Activated CD4-positive, alpha-beta memory T cell treated with anti-CD3 and anti-CD28 coated beads, Interleukin-2, amount 10 ng/mL, durations not matched to agents 7 days and 5 days (primary cell): ENCODE measurements around the gene TUBD1. TPM values are rescaled to one million over a fixed set of nuclear protein-coding genes. Genes with fewer than 3 reads are reported as not detected.
A peak's percentile ranks its signal among the peaks of the same experiment; 100 is the strongest.
"Not testable (repeated sequence)": the region's sequence is repeated elsewhere in the genome, so short reads cannot be mapped to it uniquely, and the experiment has no call there.

Experiments used
- CTCF ChIA-PET: fragments of 350-600 bp; sonication (Branson Sonifier 250); formaldehyde crosslinking; loops from one replicate; lab custom pipeline; 2021; ENCODE audit warnings: antibody characterized with exemption, inconsistent platforms; lab: Charles Lee
- POLR2A ChIA-PET: fragments of 350-600 bp; sonication (Branson Sonifier 250); formaldehyde crosslinking; loops from one replicate; lab custom pipeline; 2021; ENCODE audit warnings: antibody characterized with exemption; lab: Charles Lee
- DNase-seq: peaks from one replicate; pipeline ENCODE4 v3.0.0-alpha.2; 2020
- H3K27ac Mint-ChIP-seq: one replicate; pipeline ENCODE4 v1.8.0; 2021; ENCODE audit warnings: mild to moderate bottlenecking, mixed read lengths
- H3K27me3 Mint-ChIP-seq: one replicate; pipeline ENCODE4 v1.8.0; 2021; ENCODE audit warnings: mixed read lengths
- H3K36me3 Mint-ChIP-seq: one replicate; pipeline ENCODE4 v1.8.0; 2021; ENCODE audit warnings: low read depth, mixed read lengths
- H3K4me1 Mint-ChIP-seq: one replicate; pipeline ENCODE4 v1.8.0; 2021; ENCODE audit warnings: mixed read lengths
- H3K4me3 Mint-ChIP-seq: one replicate; pipeline ENCODE4 v1.8.0; 2021; ENCODE audit warnings: mild to moderate bottlenecking, mixed read lengths
- H3K9me3 Mint-ChIP-seq: one replicate; pipeline ENCODE4 v1.8.0; 2021; ENCODE audit warnings: mixed read lengths
- total RNA-seq, 2 experiments: library from RNA; stranded (reverse); gene quantifications; one replicate each; pipeline ENCODE4 v1.2.3, GENCODE V29; 2021

The TUBD1 gene
- total RNA-seq, 2 experiments from 2014 or later: 11.4 to 11.7 TPM

GRCh38 chr17:59851439-59852375, 41.0 kb downstream of the TUBD1 start:
- ChIA-PET POLR2A (no interaction called here), CTCF (no interaction called here)
- H3K4me3 Mint-ChIP-seq: no peak overlapping the region
- H3K36me3 Mint-ChIP-seq: no peaks in the 10 kb centered on the region
- H3K4me1 Mint-ChIP-seq: peaks cover 51% of the 10 kb centered on the region
- no peaks in the 10 kb centered on the region for H3K27me3 Mint-ChIP-seq
- no peak for DNase-seq
- no peak overlapping the region for H3K27ac Mint-ChIP-seq
- no peaks in the 10 kb centered on the region for H3K9me3 Mint-ChIP-seq

- DNase-seq, H3K4me3 Mint-ChIP-seq, H3K27me3 Mint-ChIP-seq, CTCF ChIA-PET, H3K36me3 Mint-ChIP-seq, H3K9me3 Mint-ChIP-seq, H3K27ac Mint-ChIP-seq: not testable (repeated sequence)
- peaks cover 61% of the 10 kb centered on the region for H3K4me1 Mint-ChIP-seq
- POLR2A ChIA-PET: interaction anchor here (0.6 to 29.7 kb wide), 4 partner anchors 22 to 128 kb away, joined by 3 to 2499 read pairs (median 605); no protein-coding TSS in a partner anchor
Measured at GRCh38 chr17:59850311-59850710, 42.4 kb downstream of the TUBD1 start.

- Mint-ChIP-seq H3K36me3 (peaks cover 2% of the 10 kb centered on the region), H3K27me3 (no peaks in the 10 kb centered on the region), H3K9me3 (no peaks in the 10 kb centered on the region), H3K4me1 (peaks cover 74% of the 10 kb centered on the region), H3K4me3 (peak overlapping the region; percentile 24), H3K27ac (peak overlapping the region; percentile 65)
- CTCF ChIA-PET: interaction anchor here (0.8 to 1.9 kb wide), 3 partner anchors 8 to 16 kb away, joined by 3 to 6 read pairs (median 4); no protein-coding TSS in a partner anchor
- DNase-seq: peak; percentile 58
- POLR2A ChIA-PET: interaction anchor here (1.0 to 29.7 kb wide), 6 partner anchors 10 to 142 kb away, joined by 3 to 2499 read pairs (median 4); partner anchors contain the start of genes PTRH2 and VMP1
Measured at GRCh38 chr17:59848778-59849177, 44.0 kb downstream of the TUBD1 start.

GRCh38 chr17:59848385-59848668, 44.4 kb downstream of the TUBD1 start:
- Mint-ChIP-seq H3K27ac (peak overlapping the region; percentile 65), H3K4me3 (no peak overlapping the region), H3K27me3 (no peaks in the 10 kb centered on the region), H3K36me3 (peaks cover 4% of the 10 kb centered on the region), H3K9me3 (no peaks in the 10 kb centered on the region), H3K4me1 (peaks cover 75% of the 10 kb centered on the region)
- ChIA-PET CTCF (interaction anchor here (0.8 to 1.9 kb wide), 4 partner anchors 9 to 20 kb away, joined by 3 to 6 read pairs (median 4); no protein-coding TSS in a partner anchor), POLR2A (interaction anchor here (1.0 to 29.7 kb wide), 7 partner anchors 11 to 229 kb away, joined by 3 to 2499 read pairs (median 3); partner anchors contain the start of genes CLTC, PTRH2 and VMP1)
- DNase-seq: no peak

- ChIA-PET CTCF (interaction anchor here (1.0 to 1.7 kb wide), 2 partner anchors 13 to 19 kb away, joined by 3 to 5 read pairs; no protein-coding TSS in a partner anchor), POLR2A (interaction anchor here (1.1 to 29.7 kb wide), 6 partner anchors 11 to 61 kb away, joined by 3 to 2499 read pairs (median 7); partner anchors contain the start of genes RPS6KB1 and TUBD1)
- H3K36me3 Mint-ChIP-seq: peaks cover 21% of the 10 kb centered on the region
- H3K4me1 Mint-ChIP-seq: peaks cover 72% of the 10 kb centered on the region
- H3K27ac Mint-ChIP-seq: peak overlapping the region; percentile 86
- H3K9me3 Mint-ChIP-seq: no peaks in the 10 kb centered on the region
- no peak overlapping the region for H3K4me3 Mint-ChIP-seq
- H3K27me3 Mint-ChIP-seq: no peaks in the 10 kb centered on the region
- DNase-seq: no peak
Measured at GRCh38 chr17:59846394-59847165, 46.2 kb downstream of the TUBD1 start.

- Mint-ChIP-seq H3K27ac (peak overlapping the region; percentile 86), H3K36me3 (peaks cover 29% of the 10 kb centered on the region), H3K4me3 (peak overlapping the region; percentile 4), H3K4me1 (peaks cover 73% of the 10 kb centered on the region), H3K9me3 (no peaks in the 10 kb centered on the region), H3K27me3 (no peaks in the 10 kb centered on the region)
- DNase-seq: peak; percentile 37
- ChIA-PET POLR2A (interaction anchor here (0.7 to 29.7 kb wide), 8 partner anchors 10 to 90 kb away, joined by 3 to 2499 read pairs (median 5); partner anchors contain the start of genes RPS6KB1 and TUBD1), CTCF (interaction anchor here (0.7 to 1.7 kb wide), 4 partner anchors 14 to 157 kb away, joined by 3 to 5 read pairs (median 4); no protein-coding TSS in a partner anchor)
Measured at GRCh38 chr17:59845595-59846393, 46.9 kb downstream of the TUBD1 start.

- peak overlapping the region; percentile 86 for H3K27ac Mint-ChIP-seq
- H3K36me3 Mint-ChIP-seq: peaks cover 37% of the 10 kb centered on the region
- H3K4me1 Mint-ChIP-seq: peaks cover 73% of the 10 kb centered on the region
- no peaks in the 10 kb centered on the region for H3K9me3 Mint-ChIP-seq
- POLR2A ChIA-PET: interaction anchor here (0.7 to 29.7 kb wide), 7 partner anchors 9 to 91 kb away, joined by 3 to 2499 read pairs (median 5); no protein-coding TSS in a partner anchor
- DNase-seq: no peak
- CTCF ChIA-PET: interaction anchor here (0.8 to 3.7 kb wide), 3 partner anchors 17 to 92 kb away, joined by 4 to 24 read pairs (median 5); no protein-coding TSS in a partner anchor
- no peaks in the 10 kb centered on the region for H3K27me3 Mint-ChIP-seq
- H3K4me3 Mint-ChIP-seq: peak overlapping the region; percentile 13
Measured at GRCh38 chr17:59844884-59845594, 47.7 kb downstream of the TUBD1 start.

GRCh38 chr17:59842901-59843652, 49.7 kb downstream of the TUBD1 start:
- H3K4me3 Mint-ChIP-seq: peak overlapping the region; percentile 100
- H3K27me3 Mint-ChIP-seq: no peaks in the 10 kb centered on the region
- POLR2A ChIA-PET: interaction anchor here (1.8 to 29.7 kb wide), 6 partner anchors 15 to 223 kb away, joined by 6 to 2499 read pairs (median 111); partner anchors contain the start of genes CLTC, PTRH2 and VMP1
- H3K27ac Mint-ChIP-seq: peak overlapping the region; percentile 99
- H3K9me3 Mint-ChIP-seq: no peaks in the 10 kb centered on the region
- CTCF ChIA-PET: interaction anchor here (1.0 to 3.7 kb wide), 5 partner anchors 10 to 97 kb away, joined by 3 to 24 read pairs (median 9); no protein-coding TSS in a partner anchor
- H3K36me3 Mint-ChIP-seq: peaks cover 56% of the 10 kb centered on the region
- peak; percentile 72 for DNase-seq
- H3K4me1 Mint-ChIP-seq: peaks cover 57% of the 10 kb centered on the region

- ChIA-PET POLR2A (interaction anchor here (1.2 to 29.7 kb wide), 8 partner anchors 14 to 222 kb away, joined by 3 to 2499 read pairs (median 48); partner anchors contain the start of genes CLTC, PTRH2 and VMP1), CTCF (interaction anchor here (3.1 to 7.8 kb wide), 3 partner anchors 13 to 89 kb away, joined by 12 to 55 read pairs (median 24); no protein-coding TSS in a partner anchor)
- H3K27me3 Mint-ChIP-seq, H3K9me3 Mint-ChIP-seq, DNase-seq: not testable (repeated sequence)
- Mint-ChIP-seq H3K4me1 (peaks cover 50% of the 10 kb centered on the region), H3K36me3 (peaks cover 63% of the 10 kb centered on the region), H3K27ac (peak overlapping the region; percentile 99), H3K4me3 (peak overlapping the region; percentile 100)
Measured at GRCh38 chr17:59841882-59842263, 50.9 kb downstream of the TUBD1 start.

GRCh38 chr17:59841091-59841881, 51.5 kb downstream of the TUBD1 start:
- not testable (repeated sequence) for H3K27me3 Mint-ChIP-seq, H3K9me3 Mint-ChIP-seq
- peak overlapping the region; percentile 99 for H3K27ac Mint-ChIP-seq
- CTCF ChIA-PET: interaction anchor here (1.1 to 7.8 kb wide), 6 partner anchors 10 to 89 kb away, joined by 4 to 55 read pairs (median 10); no protein-coding TSS in a partner anchor
- H3K36me3 Mint-ChIP-seq: peaks cover 63% of the 10 kb centered on the region
- peak overlapping the region; percentile 100 for H3K4me3 Mint-ChIP-seq
- POLR2A ChIA-PET: interaction anchor here (1.2 to 29.7 kb wide), 8 partner anchors 13 to 1506 kb away, joined by 3 to 2499 read pairs (median 56); partner anchors contain the start of genes CLTC, PTRH2 and VMP1
- H3K4me1 Mint-ChIP-seq: peaks cover 49% of the 10 kb centered on the region
- peak; percentile 54 for DNase-seq
